CD14-positive monocyte (primary cell): ENCODE data around the gene MACROD1. TPM values are rescaled to one million over a fixed set of nuclear protein-coding genes. Genes with fewer than 3 reads are reported as not detected.

Experiments
- DNase-seq, 3 donors: peaks; one replicate each; pipeline ENCODE4 v3.0.0-alpha.2; 2011 to 2022
- H2AFZ ChIP-seq: 2 replicates; pipeline ENCODE4 v1.6.0; 2012; ENCODE audit warnings: mild to moderate bottlenecking, low read depth, low read length, inconsistent platforms; ENCODE audit not compliant: insufficient read depth, poor library complexity, severe bottlenecking
- H3K27ac ChIP-seq, 2 donors: 1 replicate in 1 of 2; 2 replicates in 1 of 2; pipeline ENCODE4 v1.5.1; 2012 to 2013; ENCODE audit warnings: low read length in 2 of 2, control low read depth in 1 of 2, inconsistent platforms in 1 of 2, low read depth in 1 of 2, mild to moderate bottlenecking in 1 of 2
- H3K27me3 ChIP-seq, 2 donors: one replicate each; pipeline versions ENCODE4 v1.6.0 to v1.6.1; 2011 to 2013; ENCODE audit warnings: low read length in 2 of 2; ENCODE audit not compliant: control insufficient read depth in 2 of 2, insufficient read depth in 2 of 2
- H3K36me3 ChIP-seq, 2 donors: replicated peaks in 1 of 2; 1 replicate in 1 of 2; 2 replicates in 1 of 2; pipeline versions ENCODE4 v1.5.1 to v1.6.1; 2012 to 2013; ENCODE audit warnings: low read length in 2 of 2, control low read depth in 1 of 2, inconsistent platforms in 1 of 2, mild to moderate bottlenecking in 1 of 2; ENCODE audit not compliant: insufficient read depth in 2 of 2, control insufficient read depth in 1 of 2
- H3K4me1 ChIP-seq, 2 donors: 1 replicate in 1 of 2; 2 replicates in 1 of 2; pipeline versions ENCODE4 v1.5.1 to v1.6.1; 2012 to 2013; ENCODE audit warnings: low read length in 2 of 2, control low read depth in 1 of 2, inconsistent platforms in 1 of 2, mild to moderate bottlenecking in 1 of 2, moderate library complexity in 1 of 2; ENCODE audit not compliant: insufficient read depth in 2 of 2, control insufficient read depth in 1 of 2
- H3K4me2 ChIP-seq: replicated peaks from 2 replicates; pipeline ENCODE3; 2012; ENCODE audit warnings: low read length, moderate library complexity, mild to moderate bottlenecking; ENCODE audit not compliant: poor library complexity, severe bottlenecking; ENCODE audit errors: extremely low read depth
- H3K4me3 ChIP-seq, 3 experiments: fragments of 200-600 bp in 1 of 3; sonication (generic) in 1 of 3; replicated peaks in 1 of 3; 1 replicate in 2 of 3; 2 replicates in 1 of 3; pipeline ENCODE4 v1.5.1; 2011 to 2013; ENCODE audit warnings: low read length in 3 of 3, mild to moderate bottlenecking in 3 of 3, control low read depth in 2 of 3, low read depth in 2 of 3, inconsistent platforms in 1 of 3, moderate library complexity in 1 of 3
- H3K79me2 ChIP-seq: 2 replicates; pipeline ENCODE4 v1.6.0; 2012; ENCODE audit warnings: mild to moderate bottlenecking, control low read depth, inconsistent platforms, low read length, moderate library complexity; ENCODE audit not compliant: insufficient read depth
- H3K9ac ChIP-seq: 2 replicates; pipeline ENCODE4 v1.6.0; 2017; ENCODE audit warnings: low read length, mild to moderate bottlenecking; ENCODE audit not compliant: insufficient read depth, poor library complexity, severe bottlenecking
- H3K9me3 ChIP-seq, 2 donors: replicated peaks in 1 of 2; 1 replicate in 1 of 2; 2 replicates in 1 of 2; pipeline versions ENCODE4 v1.5.1 to v1.6.1; 2012 to 2013; ENCODE audit warnings: low read length in 2 of 2, control low read depth in 1 of 2; ENCODE audit not compliant: control insufficient read depth in 1 of 2, insufficient read depth in 1 of 2
- H4K20me1 ChIP-seq: 2 replicates; pipeline ENCODE4 v1.6.0; 2012; ENCODE audit warnings: mild to moderate bottlenecking, low read length, control low read depth, moderate library complexity; ENCODE audit not compliant: insufficient read depth
- H3K27ac Mint-ChIP-seq, 7 donors: one replicate each; pipeline ENCODE4 v1.8.0; 2020; ENCODE audit warnings: mild to moderate bottlenecking in 7 of 7, mixed read lengths in 7 of 7, moderate library complexity in 6 of 7, inconsistent platforms in 2 of 7
- H3K27me3 Mint-ChIP-seq, 3 donors: one replicate each; pipeline ENCODE4 v1.8.0; 2021 to 2022; ENCODE audit warnings: low read depth in 3 of 3, mild to moderate bottlenecking in 3 of 3, mixed read lengths in 3 of 3, moderate library complexity in 3 of 3, inconsistent platforms in 1 of 3
- H3K36me3 Mint-ChIP-seq, 2 donors: one replicate each; pipeline ENCODE4 v1.8.0; 2020; ENCODE audit warnings: mixed read lengths in 2 of 2, inconsistent platforms in 1 of 2, mild to moderate bottlenecking in 1 of 2
- H3K4me1 Mint-ChIP-seq: one replicate; pipeline ENCODE4 v1.8.0; 2020; ENCODE audit warnings: mild to moderate bottlenecking, mixed read lengths
- H3K4me3 Mint-ChIP-seq, 2 donors: one replicate each; pipeline ENCODE4 v1.8.0; 2020; ENCODE audit warnings: mild to moderate bottlenecking in 2 of 2, mixed read lengths in 2 of 2, moderate library complexity in 1 of 2
- H3K9me3 Mint-ChIP-seq, 7 donors: one replicate each; pipeline ENCODE4 v1.8.0; 2020 to 2022; ENCODE audit warnings: mixed read lengths in 7 of 7, mild to moderate bottlenecking in 6 of 7, moderate library complexity in 6 of 7, inconsistent platforms in 2 of 7
- CTCF ChIP-seq: fragments of 200-600 bp; IDR thresholded peaks from one replicate; pipeline ENCODE4 v1.8.0; 2022; ENCODE audit warnings: antibody characterized with exemption, mild to moderate bottlenecking
- whole genome bisulfite sequencing: methylation state at CpG from one replicate; pipeline ENCODE4 v1.1.5; 2013; ENCODE audit warnings: missing lambda C conversion rate; ENCODE audit not compliant: insufficient coverage; 5-methylcytosine and 5-hydroxymethylcytosine counted together
- intact Hi-C, 2 donors: fragments of 100-400 bp; cut with micrococcal nuclease; formaldehyde crosslinking; loops; one replicate each; pipeline versions ENCODE4 v1.15.0 to v1.15.1; 2023
- polyA plus RNA-seq, 3 donors: library from polyadenylated mRNA; depleted of rRNA in 1 of 3; unstranded in 2 of 3; stranded (reverse) in 1 of 3; fragments of 300-500 nt in 2 of 3; fragments of >200 nt in 1 of 3; fragmentation: Illumina TruSeq in 2 of 3; gene quantifications; 1 replicate in 2 of 3; 2 replicates in 1 of 3; pipeline ENCODE4 v1.2.3, GENCODE V29; 2012 to 2021

The MACROD1 gene
- polyA plus RNA-seq, 3 donors = 1.5 to 2.4 (median 2.2) TPM

DNA sequence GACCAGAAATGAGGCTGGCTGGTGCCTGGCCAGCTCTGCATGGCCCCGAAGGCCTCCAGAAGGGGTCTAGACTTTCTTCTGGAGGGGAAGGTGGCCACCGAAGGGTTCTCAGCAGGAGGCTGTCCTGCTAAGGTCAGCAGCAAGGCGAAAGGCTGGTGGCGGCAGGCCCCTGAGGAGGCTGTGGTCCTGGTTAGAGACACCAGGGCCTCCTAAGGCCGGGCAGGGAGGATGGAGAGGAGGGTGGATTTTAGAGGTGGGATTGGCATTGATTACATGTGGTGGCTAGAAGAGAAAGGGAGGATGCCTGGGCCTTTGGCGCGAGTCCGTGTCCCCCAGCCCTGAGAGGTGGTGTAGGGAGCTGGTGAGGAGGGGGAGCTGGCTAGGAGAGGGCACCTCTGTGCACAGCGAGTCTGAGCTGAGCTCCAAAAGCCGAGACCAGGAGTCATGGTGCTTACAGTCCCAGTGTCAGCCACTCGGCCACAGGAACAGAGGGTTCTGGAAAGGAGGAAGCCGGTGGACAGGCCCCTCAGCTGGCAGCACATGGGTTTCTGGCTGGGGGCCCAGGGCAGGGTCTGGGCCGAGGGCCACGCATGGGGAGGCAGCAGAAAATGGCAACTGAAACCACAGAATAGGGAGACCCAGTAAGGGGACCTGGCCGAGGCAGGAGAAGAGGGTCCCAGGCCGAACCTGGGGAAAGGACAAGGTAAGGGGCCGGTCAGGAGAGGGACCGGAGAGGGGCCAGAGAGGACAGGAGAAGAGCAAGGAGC is 43.1 kb upstream of the MACROD1 start:
- H3K36me3 Mint-ChIP-seq = peaks cover 52 to 59% of the 10 kb centered on the region in 2 donors
- Histone ChIP-seq H3K36me3 (peaks cover 55% of the 10 kb centered on the region in 2 donors), H2AFZ (no peak overlapping the region), H3K9me3 (no peaks in the 10 kb centered on the region), H3K4me2 (peak overlapping the region; percentile 94), H3K4me3 (peak overlapping the region in 1 of 3 experiments; percentile 98), H4K20me1 (peaks cover 68% of the 10 kb centered on the region), H3K9ac (peak overlapping the region; percentile 97), H3K27ac (peak overlapping the region; percentile 98 to 99), H3K27me3 (no peaks in the 10 kb centered on the region), H3K79me2 (peaks cover 70% of the 10 kb centered on the region), H3K4me1 (peaks cover 43 to 53% of the 10 kb centered on the region in 2 donors)
- DNase-seq = peak in 1 of 3 donors; percentile 9
- peaks cover 0 to 1% (median 0%) of the 10 kb centered on the region in 7 donors for H3K9me3 Mint-ChIP-seq
- peaks cover 48% of the 10 kb centered on the region for H3K4me1 Mint-ChIP-seq
- H3K4me3 Mint-ChIP-seq = peak overlapping the region; percentile 42 to 98
- no peak for TF ChIP-seq CTCF
- WGBS = 72% methylated on average over 18 of the region's 18 CpGs
- peaks cover 0 to 2% (median 0%) of the 10 kb centered on the region in 3 donors for H3K27me3 Mint-ChIP-seq
- peak overlapping the region; percentile 88 to 99 (median 98) for H3K27ac Mint-ChIP-seq
- intact Hi-C loops = loop anchor here (5.0 kb wide), 1 partner anchor 33 kb away; the partner anchor contains the start of gene FKBP2 (in 2 of the 2)

DNA sequence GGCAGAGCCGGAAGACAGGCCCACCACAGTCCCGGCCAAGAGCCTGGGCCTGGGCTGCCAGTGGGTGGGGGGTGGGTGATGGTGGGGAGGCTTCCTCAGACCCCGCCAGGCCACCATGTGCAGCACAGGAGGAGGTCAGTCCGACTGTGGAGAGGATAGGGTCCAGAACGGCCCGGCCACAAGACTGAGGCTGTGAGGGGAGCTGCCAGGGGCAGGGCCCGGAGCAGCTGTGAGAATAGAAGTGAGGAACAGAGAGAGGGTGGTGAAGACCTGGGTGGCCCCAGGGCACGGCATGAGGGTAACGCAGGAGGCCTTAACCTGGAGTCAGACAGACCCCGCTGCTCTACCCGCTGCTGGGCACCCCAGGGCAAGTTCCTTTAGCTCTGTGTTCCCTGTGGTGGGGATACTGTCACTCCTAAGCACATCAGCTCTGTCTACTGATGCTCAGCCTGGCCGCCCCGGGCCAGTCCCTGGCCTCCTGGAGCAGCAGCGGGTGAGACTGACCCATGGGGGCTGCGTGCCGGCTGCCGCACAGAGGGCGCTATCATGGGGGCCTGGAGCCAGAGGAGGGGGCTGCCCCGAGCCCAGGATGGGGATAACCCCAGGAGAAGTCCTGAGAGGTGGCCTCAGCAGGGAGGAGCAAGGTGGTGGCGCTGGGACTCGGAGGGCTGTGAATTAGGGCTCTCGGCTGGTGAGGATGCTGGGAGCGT is 42.3 kb upstream of the MACROD1 start:
- H3K4me3 Mint-ChIP-seq = peak overlapping the region; percentile 98
- WGBS = 64% methylated on average over 20 of the region's 23 CpGs
- H4K20me1 ChIP-seq = peaks cover 61% of the 10 kb centered on the region
- peak overlapping the region; percentile 97 to 99 (median 98) for H3K27ac Mint-ChIP-seq
- peak overlapping the region; percentile 94 for H3K4me2 ChIP-seq
- H3K36me3 Mint-ChIP-seq = peaks cover 54 to 60% of the 10 kb centered on the region in 2 donors
- no peaks in the 10 kb centered on the region for H3K9me3 ChIP-seq
- H3K79me2 ChIP-seq = peaks cover 65% of the 10 kb centered on the region
- H3K27ac ChIP-seq = peak overlapping the region; percentile 98 to 99
- no peak for TF ChIP-seq CTCF
- peaks cover 0 to 2% (median 0%) of the 10 kb centered on the region in 3 donors for H3K27me3 Mint-ChIP-seq
- H2AFZ ChIP-seq = no peak overlapping the region
- peak overlapping the region; percentile 62 to 100 (median 98) for H3K4me3 ChIP-seq
- H3K27me3 ChIP-seq = no peaks in the 10 kb centered on the region
- peaks cover 56 to 57% of the 10 kb centered on the region in 2 donors for H3K36me3 ChIP-seq
- intact Hi-C loops = loop anchor here (5.0 kb wide), 1 partner anchor 34 kb away; the partner anchor contains the start of gene FKBP2 (in 2 of the 2)
- peaks cover 43 to 55% of the 10 kb centered on the region in 2 donors for H3K4me1 ChIP-seq
- peaks cover 0 to 1% (median 0%) of the 10 kb centered on the region in 7 donors for H3K9me3 Mint-ChIP-seq
- H3K4me1 Mint-ChIP-seq = peaks cover 50% of the 10 kb centered on the region
- no peak for DNase-seq
- H3K9ac ChIP-seq = peak overlapping the region; percentile 97
